GDM1 (cell line): ENCODE results near the gene DTNA.
"Not testable (repeated sequence)": the region's sequence is repeated elsewhere in the genome, so short reads cannot be mapped to it uniquely, and the experiment has no call there.

Experiments
- DNase-seq: peaks from one replicate; lab custom pipeline; 2025; lab: John Stamatoyannopoulos, UW

DTNA gene

GRCh38 chr18:34725737-34726136 lies 15.6 kb downstream of the DTNA start:
- DNase-seq, result not testable (repeated sequence)

GRCh38 chr18:34726286-34727004 lies 16.3 kb downstream of the DTNA start:
- no peak for DNase-seq

GRCh38 chr18:34729264-34729663 lies 19.2 kb downstream of the DTNA start:
- DNase-seq, result no peak

- no peak for DNase-seq
Observed at GRCh38 chr18:34729740-34730355, 19.8 kb downstream of the DTNA start.

- DNase-seq, result no peak
Observed at GRCh38 chr18:34730774-34731173, 20.7 kb downstream of the DTNA start.

- DNase-seq, result no peak
Observed at GRCh38 chr18:34734056-34734455, 24.0 kb downstream of the DTNA start.

GRCh38 chr18:34734526-34734925 lies 24.4 kb downstream of the DTNA start:
- not testable (repeated sequence) for DNase-seq

GRCh38 chr18:34738175-34738894 lies 28.2 kb downstream of the DTNA start:
- no peak for DNase-seq

- DNase-seq, result no peak
Observed at GRCh38 chr18:34740101-34740500, 30.0 kb downstream of the DTNA start.

- DNase-seq, result no peak
Observed at GRCh38 chr18:34740724-34741123, 30.6 kb downstream of the DTNA start.

- DNase-seq, result no peak
Observed at GRCh38 chr18:34741401-34741800, 31.3 kb downstream of the DTNA start.

- no peak for DNase-seq
Observed at GRCh38 chr18:34742891-34743341, 32.8 kb downstream of the DTNA start.

- no peak for DNase-seq
Observed at GRCh38 chr18:34744569-34744968, 34.5 kb downstream of the DTNA start.

GRCh38 chr18:34746614-34747013 lies 36.5 kb downstream of the DTNA start:
- DNase-seq, result no peak

- no peak for DNase-seq
Observed at GRCh38 chr18:34749721-34750120, 39.6 kb downstream of the DTNA start.

GRCh38 chr18:34752056-34752455 lies 42.0 kb downstream of the DTNA start:
- no peak for DNase-seq

GRCh38 chr18:34754300-34754699 lies 44.2 kb downstream of the DTNA start:
- DNase-seq, result no peak

GRCh38 chr18:34757666-34758065 lies 47.6 kb downstream of the DTNA start:
- DNase-seq, result no peak

- no peak for DNase-seq
Observed at GRCh38 chr18:34758378-34758948, 48.4 kb downstream of the DTNA start.

- DNase-seq, result no peak
Observed at GRCh38 chr18:34760444-34760843, 50.3 kb downstream of the DTNA start.

GRCh38 chr18:34764451-34764850 lies 54.4 kb downstream of the DTNA start:
- DNase-seq, result no peak

- DNase-seq, result no peak
Observed at GRCh38 chr18:34767601-34768027, 57.5 kb downstream of the DTNA start.

- no peak for DNase-seq
Observed at GRCh38 chr18:34771958-34772357, 61.9 kb downstream of the DTNA start.
